HepG2 (cell line): ENCODE measurements around the gene LDLRAD4.

ENCODE experiments used
- CHD2 ChIP-seq: IDR thresholded peaks from 2 replicates; pipeline ENCODE4 v1.6.1; 2011; ENCODE audit warnings: low read depth, low read length, improper control_type of control experiment
- DNMT1 ChIP-seq: sonication (generic); formaldehyde crosslinking; IDR thresholded peaks from 2 replicates; pipeline ENCODE4 v1.5.1; 2020; ENCODE audit warnings: mild to moderate bottlenecking, missing genetic modification reagents
- EEA1 ChIP-seq: sonication (generic); formaldehyde crosslinking; IDR thresholded peaks from 2 replicates; pipeline ENCODE4 v1.5.1; 2020; ENCODE audit warnings: mild to moderate bottlenecking, missing genetic modification reagents, borderline replicate concordance
- EP300 ChIP-seq, 3 experiments: sonication (generic) in 1 of 3; formaldehyde crosslinking in 1 of 3; IDR thresholded peaks; 2 replicates each; pipeline versions ENCODE4 v1.5.1 to v1.6.1; 2011 to 2020; ENCODE audit warnings: low read depth in 2 of 3, low read length in 2 of 3, borderline replicate concordance in 1 of 3, improper control_type of control experiment in 1 of 3, mild to moderate bottlenecking in 1 of 3, missing genetic modification reagents in 1 of 3, moderate library complexity in 1 of 3
- EZH2 ChIP-seq: conservative IDR thresholded peaks from 2 replicates; pipeline ENCODE4 v1.6.1; 2012; ENCODE audit warnings: mild to moderate bottlenecking, low read depth, low read length, moderate library complexity
- HCFC1 ChIP-seq: fragments of 150-350 bp; IDR thresholded peaks from 2 replicates; pipeline ENCODE4 v1.6.1; 2014; ENCODE audit warnings: low read depth, low read length
- KDM1A ChIP-seq: IDR thresholded peaks from 2 replicates; pipeline ENCODE4 v1.6.1; 2016; ENCODE audit warnings: missing compliant biosample characterization
- KDM2A ChIP-seq: sonication (generic); formaldehyde crosslinking; IDR thresholded peaks from 2 replicates; pipeline ENCODE4 v1.4.0; 2020; ENCODE audit warnings: low read depth, missing genetic modification reagents, borderline replicate concordance
- NKX3-1 ChIP-seq: sonication (generic); formaldehyde crosslinking; IDR thresholded peaks from 2 replicates; pipeline ENCODE4 v1.5.0; 2020; ENCODE audit warnings: missing genetic modification reagents
- RAD21 ChIP-seq: fragments of 450-650 bp; formaldehyde crosslinking; IDR thresholded peaks from 2 replicates; pipeline ENCODE4 v1.5.0; 2020; ENCODE audit warnings: mild to moderate bottlenecking
- ZBTB20 ChIP-seq: sonication (generic); formaldehyde crosslinking; IDR thresholded peaks from 2 replicates; pipeline ENCODE4 v1.8.1; 2023; ENCODE audit warnings: missing genetic modification reagents, low read depth, mild to moderate bottlenecking, borderline replicate concordance
- ZNF775 ChIP-seq: sonication (generic); formaldehyde crosslinking; IDR thresholded peaks from 2 replicates; pipeline ENCODE4 v1.4.0; 2020; ENCODE audit warnings: missing genetic modification reagents, mild to moderate bottlenecking, moderate library complexity, borderline replicate concordance
- TF ChIP-seq, protein P1 (sequence below): sonication (generic); formaldehyde crosslinking; IDR thresholded peaks from 2 replicates; pipeline ENCODE4 v1.5.0; 2020; ENCODE audit warnings: mild to moderate bottlenecking, missing genetic modification reagents, moderate library complexity

DNA sequence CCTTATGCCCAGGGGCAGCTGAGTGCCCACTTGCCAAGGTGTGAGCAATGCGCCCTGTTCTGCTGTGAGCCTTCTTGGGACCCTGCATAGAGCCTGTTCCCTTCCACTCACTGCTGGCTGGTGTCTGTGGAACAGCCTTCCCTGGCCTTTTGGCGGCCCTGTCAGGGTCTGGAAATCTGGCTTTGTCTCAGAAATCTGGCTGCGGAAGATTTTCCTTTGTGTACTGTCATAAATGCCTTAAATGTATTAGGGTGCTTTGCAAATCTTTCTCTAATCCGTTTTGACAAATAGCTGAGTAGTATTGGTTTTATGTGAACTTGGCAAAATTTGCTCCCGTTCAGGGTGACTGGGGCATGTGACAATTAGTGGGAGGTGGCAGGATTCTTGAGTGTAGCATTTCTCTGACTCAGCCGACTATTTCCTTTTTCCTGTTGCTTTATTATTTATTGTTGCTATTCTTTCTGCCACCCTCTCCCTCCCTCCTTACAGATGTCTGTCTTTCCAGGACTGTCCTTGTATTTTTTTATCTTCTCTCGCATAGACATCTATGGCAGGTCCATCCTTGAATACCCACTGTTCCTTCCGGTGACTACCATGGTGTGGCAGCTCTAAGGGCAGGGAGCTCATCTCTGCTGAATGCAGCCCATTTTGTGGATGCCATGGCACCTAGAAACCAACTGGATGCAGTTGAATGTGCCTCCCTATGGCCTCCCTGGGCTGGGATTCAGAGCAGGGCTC, 41.8 kb downstream of the LDLRAD4 start:
- TF ChIP-seq CHD2 (no peak), EEA1 (CRISPR knock-in tag) (no peak), RAD21 (no peak), KDM1A (CRISPR knock-in tag) (no peak), HCFC1 (no peak), EZH2 (no peak), KDM2A (CRISPR knock-in tag) (no peak), NKX3-1 (no peak), ZBTB20 (CRISPR knock-in tag) (no peak), EP300 (IDR thresholded peaks at IDR 0.05; ENCODE audit: low read depth in 2 of 2, low read length in 2 of 2) (no peak), EP300 (CRISPR knock-in tag; IDR thresholded peaks at IDR 0.05; ENCODE audit: borderline replicate concordance) (no peak), ZNF775 (CRISPR knock-in tag) (no peak), DNMT1 (CRISPR knock-in tag) (no peak)
- TF ChIP-seq, protein P1, sequence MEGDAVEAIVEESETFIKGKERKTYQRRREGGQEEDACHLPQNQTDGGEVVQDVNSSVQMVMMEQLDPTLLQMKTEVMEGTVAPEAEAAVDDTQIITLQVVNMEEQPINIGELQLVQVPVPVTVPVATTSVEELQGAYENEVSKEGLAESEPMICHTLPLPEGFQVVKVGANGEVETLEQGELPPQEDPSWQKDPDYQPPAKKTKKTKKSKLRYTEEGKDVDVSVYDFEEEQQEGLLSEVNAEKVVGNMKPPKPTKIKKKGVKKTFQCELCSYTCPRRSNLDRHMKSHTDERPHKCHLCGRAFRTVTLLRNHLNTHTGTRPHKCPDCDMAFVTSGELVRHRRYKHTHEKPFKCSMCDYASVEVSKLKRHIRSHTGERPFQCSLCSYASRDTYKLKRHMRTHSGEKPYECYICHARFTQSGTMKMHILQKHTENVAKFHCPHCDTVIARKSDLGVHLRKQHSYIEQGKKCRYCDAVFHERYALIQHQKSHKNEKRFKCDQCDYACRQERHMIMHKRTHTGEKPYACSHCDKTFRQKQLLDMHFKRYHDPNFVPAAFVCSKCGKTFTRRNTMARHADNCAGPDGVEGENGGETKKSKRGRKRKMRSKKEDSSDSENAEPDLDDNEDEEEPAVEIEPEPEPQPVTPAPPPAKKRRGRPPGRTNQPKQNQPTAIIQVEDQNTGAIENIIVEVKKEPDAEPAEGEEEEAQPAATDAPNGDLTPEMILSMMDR (CRISPR knock-in tag): no peak
